WERI-Rb-1 (cell line): Measurements from ENCODE around the gene CACNA2D4.

Source experiments
- DNase-seq: peaks from one replicate; pipeline ENCODE4 v3.0.0-alpha.2; 2020
- H3K27ac ChIP-seq: fragments of 250-450 bp; sonication (Bioruptor Pico); 2 replicates; pipeline ENCODE4 v1.5.1; 2020; ENCODE audit warnings: mild to moderate bottlenecking, moderate library complexity
- H3K27me3 ChIP-seq: fragments of 250-450 bp; sonication (Bioruptor Pico); 2 replicates; pipeline ENCODE4 v1.5.1; 2021; ENCODE audit warnings: mild to moderate bottlenecking, low read depth, moderate library complexity; ENCODE audit not compliant: insufficient read depth, severe bottlenecking
- H3K36me3 ChIP-seq: fragments of 250-450 bp; sonication (Bioruptor Pico); 2 replicates; pipeline ENCODE4 v1.5.1; 2020; ENCODE audit warnings: mild to moderate bottlenecking, moderate library complexity
- H3K4me3 ChIP-seq: 2 replicates; pipeline ENCODE4 v1.5.1; 2011; ENCODE audit warnings: low read depth, mild to moderate bottlenecking, control low read depth, low read length
- H3K9me3 ChIP-seq: fragments of 250-450 bp; sonication (Bioruptor Pico); 2 replicates; pipeline ENCODE4 v1.5.1; 2021; ENCODE audit warnings: mild to moderate bottlenecking, moderate library complexity; ENCODE audit not compliant: severe bottlenecking
- TF ChIP-seq, protein P1 (sequence below): IDR thresholded peaks from 2 replicates; pipeline ENCODE4 v1.5.1; 2011; ENCODE audit warnings: low read depth, mild to moderate bottlenecking, control low read depth, inconsistent platforms, low read length

Gene CACNA2D4

DNA sequence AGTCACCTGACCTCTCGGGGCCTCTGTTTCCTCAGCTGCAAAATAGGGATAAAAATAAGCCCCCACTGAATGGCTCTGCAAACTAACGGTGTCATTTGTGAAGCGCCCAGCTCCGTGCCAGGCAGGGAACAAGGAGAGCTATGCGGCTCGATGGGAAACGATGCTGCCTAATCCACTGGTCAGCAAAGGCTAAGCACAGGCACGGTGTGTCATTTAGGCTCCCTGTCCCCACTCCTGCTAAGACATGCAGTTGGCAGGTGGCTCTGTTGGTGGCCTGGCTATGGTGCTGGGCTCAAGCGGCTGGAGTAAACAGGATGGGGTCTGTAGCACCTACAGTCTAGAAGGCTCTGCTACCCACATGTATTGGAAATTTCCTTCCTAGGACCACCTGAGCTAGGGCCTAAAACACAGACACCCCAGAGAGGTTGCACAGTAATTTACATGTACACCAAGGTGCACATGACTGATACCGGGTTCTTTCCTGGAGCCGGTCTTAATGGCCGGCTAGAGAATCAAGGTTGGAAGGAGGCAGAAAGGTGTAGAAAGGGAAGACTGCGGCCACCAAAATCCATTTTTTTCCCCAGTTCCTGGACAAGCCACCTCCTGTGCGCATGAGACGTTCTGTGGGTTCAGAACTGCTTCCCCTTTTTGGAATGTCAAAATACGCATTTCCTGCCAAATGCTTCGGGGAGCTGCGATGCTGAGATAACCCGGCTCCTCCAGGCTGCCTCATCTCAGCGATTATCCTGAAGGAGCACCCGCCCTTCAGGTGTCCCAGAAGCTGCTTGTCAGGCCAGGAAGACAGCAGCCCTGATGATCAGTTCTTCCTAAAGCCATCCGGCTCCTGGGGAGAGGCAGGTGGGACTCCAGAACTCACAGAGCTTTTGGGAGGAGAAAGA lies 1.0 kb downstream of the CACNA2D4 start:
- H3K27ac ChIP-seq: peak overlapping the region; percentile 89
- DNase-seq: peak; percentile 51

DNA sequence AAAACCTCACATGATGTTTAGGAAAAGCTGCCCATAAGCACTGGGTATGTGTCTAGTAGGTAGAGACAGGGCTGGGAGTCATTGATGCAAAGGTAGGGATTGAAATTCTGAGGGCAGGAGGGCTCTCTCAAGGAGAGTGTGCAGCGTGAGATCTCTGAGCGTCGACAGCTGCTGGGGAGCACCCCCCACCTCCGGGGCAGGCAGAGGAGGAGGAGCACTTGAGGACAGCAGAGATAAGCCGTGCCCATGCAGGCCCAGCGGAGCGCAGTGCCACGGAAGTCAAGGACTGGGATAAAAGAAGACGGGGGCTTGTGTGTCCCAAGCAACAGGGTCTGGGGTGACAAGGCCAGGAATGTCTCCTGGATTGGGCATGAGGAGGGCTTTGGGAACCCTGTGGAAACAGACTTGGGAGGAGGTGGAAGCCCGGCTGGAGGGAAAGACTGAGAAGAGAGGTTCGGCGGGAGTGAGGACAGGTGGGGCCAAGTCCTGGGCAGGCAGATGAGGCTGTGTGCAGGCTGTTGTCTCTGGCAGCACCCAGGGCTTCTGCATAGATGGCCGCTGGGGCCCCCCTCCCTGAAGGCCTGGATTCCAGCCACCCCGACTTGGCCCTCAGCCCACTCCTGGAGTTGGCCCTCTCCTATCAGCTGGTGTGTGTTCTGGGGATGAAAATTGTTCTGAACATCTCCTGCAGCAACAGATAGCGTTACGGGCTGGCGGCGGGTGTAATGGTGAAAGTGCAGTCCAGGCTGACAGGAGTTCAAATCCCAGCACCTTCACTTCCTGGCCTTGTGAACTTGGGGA lies 1.9 kb downstream of the CACNA2D4 start:
- DNase-seq: peak; percentile 63
- TF ChIP-seq, protein P1, sequence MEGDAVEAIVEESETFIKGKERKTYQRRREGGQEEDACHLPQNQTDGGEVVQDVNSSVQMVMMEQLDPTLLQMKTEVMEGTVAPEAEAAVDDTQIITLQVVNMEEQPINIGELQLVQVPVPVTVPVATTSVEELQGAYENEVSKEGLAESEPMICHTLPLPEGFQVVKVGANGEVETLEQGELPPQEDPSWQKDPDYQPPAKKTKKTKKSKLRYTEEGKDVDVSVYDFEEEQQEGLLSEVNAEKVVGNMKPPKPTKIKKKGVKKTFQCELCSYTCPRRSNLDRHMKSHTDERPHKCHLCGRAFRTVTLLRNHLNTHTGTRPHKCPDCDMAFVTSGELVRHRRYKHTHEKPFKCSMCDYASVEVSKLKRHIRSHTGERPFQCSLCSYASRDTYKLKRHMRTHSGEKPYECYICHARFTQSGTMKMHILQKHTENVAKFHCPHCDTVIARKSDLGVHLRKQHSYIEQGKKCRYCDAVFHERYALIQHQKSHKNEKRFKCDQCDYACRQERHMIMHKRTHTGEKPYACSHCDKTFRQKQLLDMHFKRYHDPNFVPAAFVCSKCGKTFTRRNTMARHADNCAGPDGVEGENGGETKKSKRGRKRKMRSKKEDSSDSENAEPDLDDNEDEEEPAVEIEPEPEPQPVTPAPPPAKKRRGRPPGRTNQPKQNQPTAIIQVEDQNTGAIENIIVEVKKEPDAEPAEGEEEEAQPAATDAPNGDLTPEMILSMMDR: no peak
- Histone ChIP-seq H3K27me3 (no peaks in the 10 kb centered on the region), H3K9me3 (no peaks in the 10 kb centered on the region), H3K4me3 (no peak overlapping the region; the same call in 1 of the 2 replicates), H3K36me3 (no peaks in the 10 kb centered on the region), H3K27ac (no peak overlapping the region)

More for the DNA sequence above, 1.0 kb downstream of the CACNA2D4 start:
- H3K36me3 ChIP-seq: no peaks in the 10 kb centered on the region
- peak overlapping the region; percentile 54 for H3K4me3 ChIP-seq
- H3K27me3 ChIP-seq: no peaks in the 10 kb centered on the region
- TF ChIP-seq, protein P1: no peak
- H3K9me3 ChIP-seq: no peaks in the 10 kb centered on the region

DNA sequence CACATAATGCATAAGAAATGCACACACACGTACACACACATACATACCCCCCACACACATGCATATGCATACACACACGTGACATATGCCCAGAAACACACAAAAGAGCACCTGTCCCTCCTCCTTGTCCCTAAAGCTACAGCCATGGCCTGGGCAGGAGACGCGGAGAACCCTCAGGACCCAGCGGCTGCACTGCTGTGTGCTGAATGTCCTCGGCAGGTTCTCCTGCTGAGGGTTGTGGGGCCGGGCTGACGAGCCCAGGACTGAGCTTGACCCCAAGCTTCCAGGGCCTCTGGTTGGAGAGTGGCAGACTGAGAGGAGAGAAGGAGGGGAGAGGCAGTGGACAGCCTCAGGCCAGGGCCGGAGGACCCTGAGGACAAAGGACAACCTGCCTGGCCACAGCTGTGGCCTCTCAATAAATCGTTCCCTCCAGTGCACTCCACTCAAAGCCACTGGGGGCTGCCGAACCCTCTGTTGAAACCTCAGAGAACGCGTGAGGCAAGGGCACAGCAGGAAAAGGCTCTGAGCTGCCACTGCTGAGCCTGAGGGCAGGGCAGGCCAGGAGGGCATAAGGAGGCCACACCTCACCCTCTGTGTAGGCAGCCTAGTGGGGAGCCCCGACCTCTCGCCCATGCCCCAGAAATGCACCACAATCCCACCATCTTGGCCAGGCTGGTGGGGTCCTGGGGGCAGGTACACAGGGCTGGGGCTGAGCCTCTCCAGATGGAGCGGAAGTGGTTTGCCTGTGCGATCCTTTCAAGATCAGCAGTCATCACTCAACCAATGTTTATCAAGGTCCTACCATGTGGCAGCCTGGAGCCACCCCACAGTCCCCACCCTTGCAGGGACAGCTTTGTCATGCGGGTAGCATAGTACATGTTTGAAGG lies 3.1 kb downstream of the CACNA2D4 start:
- Histone ChIP-seq H3K4me3 (no peak overlapping the region), H3K27me3 (no peaks in the 10 kb centered on the region), H3K36me3 (no peaks in the 10 kb centered on the region), H3K27ac (no peak overlapping the region), H3K9me3 (no peaks in the 10 kb centered on the region)
- no peak for DNase-seq
- TF ChIP-seq, protein P1: no peak

DNA sequence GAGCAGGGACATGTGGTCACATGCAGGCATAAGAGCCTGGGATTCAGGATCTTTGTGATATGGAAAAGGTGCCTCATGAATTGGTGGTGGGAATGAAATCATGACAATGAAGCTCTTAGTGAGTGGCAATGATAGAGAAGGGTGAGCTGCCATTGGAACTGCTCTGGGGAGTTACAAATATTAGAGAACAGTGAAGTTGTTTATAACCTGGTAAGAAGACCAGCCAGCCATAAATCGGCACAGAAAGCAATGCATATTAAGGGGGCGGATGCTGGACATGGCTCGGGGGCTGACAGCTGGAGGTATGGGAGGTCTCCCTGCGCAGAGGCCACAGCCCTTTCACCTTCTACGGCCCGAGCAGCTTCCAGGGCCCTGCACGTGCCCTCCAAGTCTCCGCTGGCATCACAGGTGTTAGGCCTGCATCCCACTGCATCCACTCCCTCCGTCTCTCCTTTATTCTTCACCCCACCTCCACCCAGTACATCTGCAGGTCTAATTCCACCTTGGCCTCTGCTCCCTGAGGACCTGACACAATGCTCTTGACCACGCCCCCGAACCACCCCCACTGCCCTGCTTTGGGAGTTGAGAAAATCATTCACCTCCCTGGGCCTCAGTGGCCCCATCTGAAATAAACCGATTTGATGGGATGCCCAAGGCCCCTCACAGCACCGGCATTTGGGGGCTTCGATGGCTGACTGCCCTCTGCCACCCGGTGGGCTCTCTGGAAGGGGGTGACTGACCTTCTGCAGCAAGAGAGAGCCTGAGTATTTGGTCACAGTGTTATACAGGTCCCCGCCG lies 4.1 kb downstream of the CACNA2D4 start:
- TF ChIP-seq, protein P1: no peak
- DNase-seq: no peak
- no peaks in the 10 kb centered on the region for H3K27me3 ChIP-seq
- no peak overlapping the region for H3K27ac ChIP-seq
- H3K36me3 ChIP-seq: no peaks in the 10 kb centered on the region
- H3K4me3 ChIP-seq: no peak overlapping the region
- no peaks in the 10 kb centered on the region for H3K9me3 ChIP-seq
